Trophoblast cell (in vitro differentiated cells and primary cell): ENCODE measurements around the gene MTRF1. TPM values are rescaled to one million over a fixed set of nuclear protein-coding genes. Genes with fewer than 3 reads are reported as not detected.

Source experiments
- DNase-seq, 2 donors: peaks; one replicate each; pipeline ENCODE4 v3.0.0-alpha.2; 2016
- H2AFZ ChIP-seq: 2 replicates; pipeline ENCODE4 v1.6.1; 2013; ENCODE audit warnings: low read length, moderate library complexity, mild to moderate bottlenecking; ENCODE audit not compliant: insufficient read depth, poor library complexity
- H2AK5ac ChIP-seq: 2 replicates; pipeline ENCODE4 v1.6.1; 2013; ENCODE audit warnings: mild to moderate bottlenecking, low read length
- H2BK120ac ChIP-seq: 2 replicates; pipeline ENCODE4 v1.6.1; 2013; ENCODE audit warnings: low read length, mild to moderate bottlenecking, moderate library complexity; ENCODE audit not compliant: insufficient read depth, poor library complexity
- H2BK12ac ChIP-seq: 2 replicates; pipeline ENCODE4 v1.6.1; 2013; ENCODE audit warnings: mild to moderate bottlenecking, low read length, moderate library complexity
- H2BK5ac ChIP-seq: 2 replicates; pipeline ENCODE4 v1.6.1; 2013; ENCODE audit warnings: low read length, low read depth, moderate library complexity, mild to moderate bottlenecking; ENCODE audit not compliant: poor library complexity
- H3K14ac ChIP-seq: 2 replicates; pipeline ENCODE4 v1.6.1; 2013; ENCODE audit warnings: mild to moderate bottlenecking, low read length
- H3K18ac ChIP-seq: 2 replicates; pipeline ENCODE4 v1.6.1; 2013; ENCODE audit warnings: mild to moderate bottlenecking, low read length
- H3K23ac ChIP-seq: 2 replicates; pipeline ENCODE4 v1.6.1; 2013; ENCODE audit warnings: low read length
- H3K27ac ChIP-seq: 2 replicates; pipeline ENCODE4 v1.5.1; 2013; ENCODE audit warnings: low read depth, mild to moderate bottlenecking, inconsistent platforms, low read length, moderate library complexity
- H3K27me3 ChIP-seq: 2 replicates; pipeline ENCODE4 v1.6.1; 2013; ENCODE audit warnings: inconsistent platforms, mild to moderate bottlenecking, low read length, moderate library complexity; ENCODE audit not compliant: insufficient read depth
- H3K36me3 ChIP-seq, 2 experiments: 1 replicate in 1 of 2; 2 replicates in 1 of 2; pipeline ENCODE4 v1.6.1; 2013; ENCODE audit warnings: low read length in 2 of 2, mild to moderate bottlenecking in 2 of 2, moderate library complexity in 1 of 2; ENCODE audit not compliant: insufficient read depth in 2 of 2, control insufficient read depth in 1 of 2
- H3K4ac ChIP-seq: 2 replicates; pipeline ENCODE4 v1.6.1; 2013; ENCODE audit warnings: low read depth, mild to moderate bottlenecking, low read length, moderate library complexity
- H3K4me1 ChIP-seq, 2 experiments: 1 replicate in 1 of 2; 2 replicates in 1 of 2; pipeline ENCODE4 v1.6.1; 2013; ENCODE audit warnings: low read length in 2 of 2, mild to moderate bottlenecking in 2 of 2, moderate library complexity in 1 of 2; ENCODE audit not compliant: insufficient read depth in 2 of 2, control insufficient read depth in 1 of 2
- H3K4me2 ChIP-seq: 2 replicates; pipeline ENCODE4 v1.6.1; 2013; ENCODE audit warnings: inconsistent platforms, mild to moderate bottlenecking, low read length, moderate library complexity
- H3K4me3 ChIP-seq: 2 replicates; pipeline ENCODE4 v1.5.1; 2013; ENCODE audit warnings: mild to moderate bottlenecking, low read depth, low read length, inconsistent platforms
- H3K79me1 ChIP-seq: one replicate; pipeline ENCODE4 v1.6.1; 2013; ENCODE audit warnings: low read length
- H3K79me2 ChIP-seq: 2 replicates; pipeline ENCODE4 v1.6.1; 2013; ENCODE audit warnings: low read length, mild to moderate bottlenecking; ENCODE audit not compliant: control insufficient read depth, insufficient read depth, poor library complexity
- H3K9ac ChIP-seq: 2 replicates; pipeline ENCODE4 v1.6.1; 2013; ENCODE audit warnings: mild to moderate bottlenecking, low read length
- H3K9me3 ChIP-seq: 2 replicates; pipeline ENCODE4 v1.6.1; 2013; ENCODE audit warnings: low read depth, mild to moderate bottlenecking, control low read depth, inconsistent platforms, low read length; ENCODE audit not compliant: insufficient read depth
- H4K12ac ChIP-seq: 2 replicates; pipeline ENCODE4 v1.6.1; 2013; ENCODE audit warnings: low read depth, mild to moderate bottlenecking, low read length, moderate library complexity
- H4K8ac ChIP-seq: 2 replicates; pipeline ENCODE4 v1.6.1; 2013; ENCODE audit warnings: low read depth, mild to moderate bottlenecking, low read length, moderate library complexity
- H4K91ac ChIP-seq: one replicate; pipeline ENCODE4 v1.6.1; 2013; ENCODE audit warnings: low read depth, mild to moderate bottlenecking, low read length, moderate library complexity
- WGBS: extraction: QIAGEN DNeasy Blood & Tissue Kit; methylation state at CpG from one replicate; pipeline ENCODE4 v1.1.7; 2013; ENCODE audit warnings: missing lambda C conversion rate; ENCODE audit not compliant: insufficient read length, insufficient coverage; ENCODE audit errors: extremely low coverage; 5-methylcytosine and 5-hydroxymethylcytosine counted together
- polyA plus RNA-seq: library from polyadenylated mRNA; stranded (reverse); fragments of 200-250 nt; gene quantifications from 2 replicates; pipeline ENCODE4 v1.2.3, GENCODE V29; 2013

The MTRF1 gene, protein sequence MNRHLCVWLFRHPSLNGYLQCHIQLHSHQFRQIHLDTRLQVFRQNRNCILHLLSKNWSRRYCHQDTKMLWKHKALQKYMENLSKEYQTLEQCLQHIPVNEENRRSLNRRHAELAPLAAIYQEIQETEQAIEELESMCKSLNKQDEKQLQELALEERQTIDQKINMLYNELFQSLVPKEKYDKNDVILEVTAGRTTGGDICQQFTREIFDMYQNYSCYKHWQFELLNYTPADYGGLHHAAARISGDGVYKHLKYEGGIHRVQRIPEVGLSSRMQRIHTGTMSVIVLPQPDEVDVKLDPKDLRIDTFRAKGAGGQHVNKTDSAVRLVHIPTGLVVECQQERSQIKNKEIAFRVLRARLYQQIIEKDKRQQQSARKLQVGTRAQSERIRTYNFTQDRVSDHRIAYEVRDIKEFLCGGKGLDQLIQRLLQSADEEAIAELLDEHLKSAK
- 12.3 and 13.6 TPM in 2 replicates for polyA plus RNA-seq

- peaks cover 0 to 2% of the 10 kb centered on the region in 2 experiments for H3K4me1 ChIP-seq
- peak within 1 kb of the TSS; percentile 92 for H3K4me3 ChIP-seq
- H3K23ac ChIP-seq, result no peak within 1 kb of the TSS
- peak within 1 kb of the TSS; percentile 55 for H3K14ac ChIP-seq
- H2BK120ac ChIP-seq, result peak within 1 kb of the TSS; percentile 35
- no CpG with 5 or more reads among the region's 32 CpGs for WGBS
- H4K12ac ChIP-seq, result peak within 1 kb of the TSS; percentile 83
- peak within 1 kb of the TSS; percentile 42 for H3K27ac ChIP-seq
- peak within 1 kb of the TSS; percentile 70 for H3K4me2 ChIP-seq
- peak within 1 kb of the TSS; percentile 91 for H4K8ac ChIP-seq
- no peaks in the 10 kb centered on the region for H3K27me3 ChIP-seq
- no peak within 1 kb of the TSS for H3K4ac ChIP-seq
- peak within 1 kb of the TSS; percentile 82 for H4K91ac ChIP-seq
- peaks cover 2% of the 10 kb centered on the region for H3K79me1 ChIP-seq
- H2BK12ac ChIP-seq, result no peak within 1 kb of the TSS
- DNase-seq, result peak; percentile 57 to 70
- H3K9me3 ChIP-seq, result peaks cover 6% of the 10 kb centered on the region
- H2AK5ac ChIP-seq, result no peak within 1 kb of the TSS
- peaks cover 2 to 7% of the 10 kb centered on the region in 2 experiments for H3K36me3 ChIP-seq
- H3K18ac ChIP-seq, result peak within 1 kb of the TSS; percentile 57
- peak within 1 kb of the TSS; percentile 73 for H2BK5ac ChIP-seq
- H3K79me2 ChIP-seq, result no peaks in the 10 kb centered on the region
- peak within 1 kb of the TSS; percentile 96 for H2AFZ ChIP-seq
- peak within 1 kb of the TSS; percentile 89 for H3K9ac ChIP-seq
Observed at GRCh38 chr13:41263261-41263971, at the start of gene MTRF1. TSS of gene MTRF1 (minus strand) at chr13:41263576. CDS start at chr13:41260907, 2,669 bp downstream.

- H3K4me3 ChIP-seq, result no peak overlapping the region
- no peak overlapping the region for H3K14ac ChIP-seq
- H3K27me3 ChIP-seq, result no peaks in the 10 kb centered on the region
- H2BK5ac ChIP-seq, result no peak overlapping the region
- H3K36me3 ChIP-seq, result peaks cover 0 to under 1% of the 10 kb centered on the region in 2 experiments
- H3K18ac ChIP-seq, result no peak overlapping the region
- no peak overlapping the region for H3K27ac ChIP-seq
- H3K4me2 ChIP-seq, result no peak overlapping the region
- H2BK12ac ChIP-seq, result no peak overlapping the region
- H3K79me2 ChIP-seq, result peaks cover 14% of the 10 kb centered on the region
- H3K9me3 ChIP-seq, result no peaks in the 10 kb centered on the region
- H2AK5ac ChIP-seq, result no peak overlapping the region
- H2AFZ ChIP-seq, result no peak overlapping the region
- H4K12ac ChIP-seq, result no peak overlapping the region
- H2BK120ac ChIP-seq, result no peak overlapping the region
- no peak for DNase-seq
- no peak overlapping the region for H3K23ac ChIP-seq
- H3K4me1 ChIP-seq, result no peaks in the 10 kb centered on the region
- H4K91ac ChIP-seq, result no peak overlapping the region
- no peak overlapping the region for H3K9ac ChIP-seq
- WGBS, result no CpG with 5 or more reads among the region's 5 CpGs
- no peak overlapping the region for H4K8ac ChIP-seq
- peaks cover 5% of the 10 kb centered on the region for H3K79me1 ChIP-seq
- H3K4ac ChIP-seq, result no peak overlapping the region
Observed at GRCh38 chr13:41313117-41313516, 49.7 kb upstream of the MTRF1 start.

GRCh38 chr13:41312176-41312500 is 48.8 kb upstream of the MTRF1 start:
- Histone ChIP-seq H2AK5ac (no peak overlapping the region), H2AFZ (peak overlapping the region; percentile 77), H4K12ac (no peak overlapping the region), H2BK5ac (no peak overlapping the region), H3K4me2 (peak overlapping the region; percentile 73), H3K79me2 (peaks cover 14% of the 10 kb centered on the region), H3K23ac (no peak overlapping the region), H3K4me3 (peak overlapping the region; percentile 97), H4K8ac (no peak overlapping the region), H4K91ac (no peak overlapping the region), H3K27me3 (no peaks in the 10 kb centered on the region), H3K4ac (peak overlapping the region; percentile 91), H3K79me1 (peaks cover 5% of the 10 kb centered on the region), H3K27ac (no peak overlapping the region), H3K4me1 (no peaks in the 10 kb centered on the region), H3K14ac (peak overlapping the region; percentile 9), H3K9ac (peak overlapping the region; percentile 98), H3K18ac (no peak overlapping the region), H2BK120ac (no peak overlapping the region), H2BK12ac (no peak overlapping the region), H3K9me3 (no peaks in the 10 kb centered on the region), H3K36me3 (no peaks in the 10 kb centered on the region)
- DNase-seq, result peak in 1 of 2 donors; percentile 15
- no CpG with 5 or more reads among the region's 11 CpGs for WGBS

GRCh38 chr13:41311406-41312175 is 48.2 kb upstream of the MTRF1 start:
- H3K4me3 ChIP-seq, result peak overlapping the region; percentile 97
- H2BK120ac ChIP-seq, result peak overlapping the region; percentile 35
- H4K8ac ChIP-seq, result peak overlapping the region; percentile 87
- WGBS, result no CpG with 5 or more reads among the region's 73 CpGs
- H3K18ac ChIP-seq, result peak overlapping the region; percentile 58
- H3K79me1 ChIP-seq, result peaks cover 5% of the 10 kb centered on the region
- peak overlapping the region; percentile 77 for H2AFZ ChIP-seq
- no peaks in the 10 kb centered on the region for H3K36me3 ChIP-seq
- H3K9me3 ChIP-seq, result no peaks in the 10 kb centered on the region
- peak overlapping the region; percentile 43 for H3K27ac ChIP-seq
- H3K27me3 ChIP-seq, result no peaks in the 10 kb centered on the region
- H3K4ac ChIP-seq, result peak overlapping the region; percentile 91
- peak overlapping the region; percentile 75 for H4K12ac ChIP-seq
- peak overlapping the region; percentile 98 for H3K9ac ChIP-seq
- H2BK12ac ChIP-seq, result no peak overlapping the region
- H2AK5ac ChIP-seq, result no peak overlapping the region
- peak overlapping the region; percentile 71 for H3K14ac ChIP-seq
- no peak overlapping the region for H2BK5ac ChIP-seq
- H4K91ac ChIP-seq, result peak overlapping the region; percentile 41
- H3K79me2 ChIP-seq, result peaks cover 14% of the 10 kb centered on the region
- peak overlapping the region; percentile 73 for H3K4me2 ChIP-seq
- DNase-seq, result peak; percentile 21 to 48
- no peaks in the 10 kb centered on the region for H3K4me1 ChIP-seq
- no peak overlapping the region for H3K23ac ChIP-seq
